Keratinocyte (primary cell): ENCODE results near the gene RPS26.

Source experiments
- EZH2 ChIP-seq: IDR thresholded peaks from one replicate; pipeline ENCODE4 v1.6.1; 2012; ENCODE audit warnings: inconsistent platforms, mild to moderate bottlenecking, low read length, moderate library complexity
- TF ChIP-seq, protein P1 (sequence below), 3 experiments: IDR thresholded peaks in 1 of 3; conservative IDR thresholded peaks in 1 of 3; optimal IDR thresholded peaks in 1 of 3; 2 replicates in 2 of 3; 3 replicates in 1 of 3; pipeline versions ENCODE3 to v1.5.1; 2011; ENCODE audit warnings: low read length in 3 of 3, mild to moderate bottlenecking in 3 of 3, moderate library complexity in 2 of 3, control low read depth in 1 of 3, inconsistent platforms in 1 of 3; ENCODE audit not compliant: insufficient read depth in 2 of 3; ENCODE audit errors: extremely low read depth in 1 of 3

GRCh38 chr12:56061982-56062381 is 20.3 kb downstream of the RPS26 start:
- TF ChIP-seq, protein P1, sequence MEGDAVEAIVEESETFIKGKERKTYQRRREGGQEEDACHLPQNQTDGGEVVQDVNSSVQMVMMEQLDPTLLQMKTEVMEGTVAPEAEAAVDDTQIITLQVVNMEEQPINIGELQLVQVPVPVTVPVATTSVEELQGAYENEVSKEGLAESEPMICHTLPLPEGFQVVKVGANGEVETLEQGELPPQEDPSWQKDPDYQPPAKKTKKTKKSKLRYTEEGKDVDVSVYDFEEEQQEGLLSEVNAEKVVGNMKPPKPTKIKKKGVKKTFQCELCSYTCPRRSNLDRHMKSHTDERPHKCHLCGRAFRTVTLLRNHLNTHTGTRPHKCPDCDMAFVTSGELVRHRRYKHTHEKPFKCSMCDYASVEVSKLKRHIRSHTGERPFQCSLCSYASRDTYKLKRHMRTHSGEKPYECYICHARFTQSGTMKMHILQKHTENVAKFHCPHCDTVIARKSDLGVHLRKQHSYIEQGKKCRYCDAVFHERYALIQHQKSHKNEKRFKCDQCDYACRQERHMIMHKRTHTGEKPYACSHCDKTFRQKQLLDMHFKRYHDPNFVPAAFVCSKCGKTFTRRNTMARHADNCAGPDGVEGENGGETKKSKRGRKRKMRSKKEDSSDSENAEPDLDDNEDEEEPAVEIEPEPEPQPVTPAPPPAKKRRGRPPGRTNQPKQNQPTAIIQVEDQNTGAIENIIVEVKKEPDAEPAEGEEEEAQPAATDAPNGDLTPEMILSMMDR (optimal IDR thresholded peaks at IDR 0.05 in 1 of 3, IDR thresholded peaks at IDR 0.05 in 1 of 3, conservative IDR thresholded peaks at IDR 0.05 in 1 of 3; ENCODE audit: extremely low read depth in 1 of 3, insufficient read depth in 2 of 3, low read length in 3 of 3) = no peak
- TF ChIP-seq EZH2 = no peak
